Skeletal muscle tissue (tissue), 5 donors: ENCODE results near the gene ITGB3BP. TPM values are rescaled to one million over a fixed set of nuclear protein-coding genes. Genes with fewer than 3 reads are reported as not detected.

Experiments
- H3K27ac ChIP-seq: one replicate; pipeline ENCODE4 v1.7.0; 2013; ENCODE audit warnings: mild to moderate bottlenecking, low read depth, low read length, inconsistent platforms
- H3K27me3 ChIP-seq, 3 donors: one replicate each; pipeline ENCODE4 v1.7.0; 2013; ENCODE audit warnings: low read length in 3 of 3; ENCODE audit not compliant: control insufficient read depth in 3 of 3, insufficient read depth in 3 of 3
- H3K36me3 ChIP-seq, 3 donors: one replicate each; pipeline ENCODE4 v1.7.0; 2013; ENCODE audit warnings: low read length in 3 of 3; ENCODE audit not compliant: control insufficient read depth in 3 of 3, insufficient read depth in 3 of 3
- H3K4me1 ChIP-seq, 3 donors: one replicate each; pipeline ENCODE4 v1.7.0; 2013; ENCODE audit warnings: low read length in 3 of 3, mild to moderate bottlenecking in 3 of 3; ENCODE audit not compliant: control insufficient read depth in 3 of 3, insufficient read depth in 3 of 3
- H3K4me3 ChIP-seq, 3 donors: one replicate each; pipeline ENCODE4 v1.7.0; 2013; ENCODE audit warnings: low read length in 3 of 3
- H3K9ac ChIP-seq, 3 donors: one replicate each; pipeline ENCODE4 v1.7.0; 2013; ENCODE audit warnings: low read length in 3 of 3, mild to moderate bottlenecking in 3 of 3, moderate library complexity in 2 of 3, low read depth in 1 of 3
- H3K9me3 ChIP-seq, 3 donors: one replicate each; pipeline ENCODE4 v1.7.0; 2013; ENCODE audit warnings: low read length in 3 of 3; ENCODE audit not compliant: control insufficient read depth in 3 of 3
- small RNA-seq: library from RNA; depleted of rRNA; stranded (forward); fragments of <200 nt; gene quantifications from one replicate; pipeline ENCODE3, GENCODE V24; 2014
- total RNA-seq: library from RNA; depleted of rRNA; stranded (reverse); fragments of >200 nt; gene quantifications from one replicate; pipeline ENCODE4 v1.2.3, GENCODE V29; 2014
- donor health status: Osteomylitis.

Gene ITGB3BP
- total RNA-seq, 1 donor from 2014 or later: 14.1 TPM

DNA sequence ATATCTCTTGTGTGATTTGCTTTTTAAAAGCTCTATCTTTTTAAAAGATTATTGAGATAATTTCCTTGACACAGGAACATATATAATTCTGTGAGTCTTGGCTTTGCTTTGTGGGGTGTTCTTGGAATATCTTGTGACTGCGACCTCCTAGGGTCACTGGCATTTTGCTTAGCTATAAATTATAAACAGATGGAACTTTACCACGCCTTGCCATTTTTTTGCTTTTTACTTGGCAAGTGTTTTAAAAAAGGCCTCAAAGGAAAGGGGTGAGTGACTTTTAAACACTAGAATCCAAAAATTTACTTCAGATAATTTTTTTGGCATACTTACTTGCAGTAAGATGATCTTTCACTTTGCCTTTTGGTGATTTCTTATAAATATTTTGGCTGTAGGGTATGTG is 112.0 kb downstream of the ITGB3BP start:
- Histone ChIP-seq H3K4me3 (no peak overlapping the region), H3K27me3 (no peaks in the 10 kb centered on the region), H3K27ac (no peak overlapping the region), H3K9ac (no peak overlapping the region), H3K9me3 (no peaks in the 10 kb centered on the region), H3K36me3 (peaks cover 0 to 15% (median 4%) of the 10 kb centered on the region in 3 donors), H3K4me1 (no peaks in the 10 kb centered on the region)

DNA sequence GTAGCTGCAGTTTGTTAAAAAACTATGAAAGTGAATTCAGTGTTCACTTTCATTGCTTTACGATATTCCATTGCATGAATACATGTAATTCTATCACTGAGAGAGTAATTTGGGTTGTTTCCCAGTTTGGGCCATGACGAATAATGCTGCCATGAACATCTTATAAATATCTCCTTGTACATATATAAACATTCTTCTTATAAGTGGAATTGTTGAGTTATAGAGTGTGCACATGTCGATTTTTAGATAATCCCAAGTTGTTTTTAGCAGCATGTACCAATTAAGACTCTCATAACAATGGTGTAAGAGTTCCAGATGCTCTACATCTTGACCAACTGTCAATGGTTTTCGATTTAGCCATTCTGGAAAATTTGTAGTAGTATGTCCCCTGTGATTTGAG is 114.7 kb downstream of the ITGB3BP start:
- H3K9ac ChIP-seq: no peak overlapping the region
- no peak overlapping the region for H3K4me3 ChIP-seq
- H3K4me1 ChIP-seq: no peaks in the 10 kb centered on the region
- no peaks in the 10 kb centered on the region for H3K27me3 ChIP-seq
- no peaks in the 10 kb centered on the region for H3K9me3 ChIP-seq
- H3K36me3 ChIP-seq: peaks cover 0 to 21% (median 8%) of the 10 kb centered on the region in 3 donors
- H3K27ac ChIP-seq: no peak overlapping the region

DNA sequence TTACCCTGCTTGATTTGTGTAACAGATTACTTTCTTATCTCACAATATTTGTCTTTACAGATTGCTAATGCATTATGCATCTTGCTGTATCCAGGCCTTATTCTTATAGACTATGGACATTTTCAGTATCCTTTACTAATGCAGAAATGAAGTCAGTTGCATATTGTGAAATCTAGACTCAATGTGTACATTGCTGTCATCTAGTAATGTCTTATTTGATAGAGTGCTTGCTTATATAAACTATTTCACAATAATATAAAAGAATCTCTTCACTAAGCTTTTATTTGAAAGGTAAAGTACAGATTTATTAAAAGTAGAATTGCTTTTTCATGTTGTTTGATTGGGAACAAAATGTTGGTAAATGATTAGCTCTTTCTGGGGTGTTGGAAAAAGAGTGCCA is 116.0 kb downstream of the ITGB3BP start:
- no peaks in the 10 kb centered on the region for H3K4me1 ChIP-seq
- no peak overlapping the region for H3K9ac ChIP-seq
- no peak overlapping the region for H3K27ac ChIP-seq
- H3K4me3 ChIP-seq: no peak overlapping the region
- no peaks in the 10 kb centered on the region for H3K27me3 ChIP-seq
- H3K36me3 ChIP-seq: peaks cover 0 to 17% (median 5%) of the 10 kb centered on the region in 3 donors
- H3K9me3 ChIP-seq: no peaks in the 10 kb centered on the region

DNA sequence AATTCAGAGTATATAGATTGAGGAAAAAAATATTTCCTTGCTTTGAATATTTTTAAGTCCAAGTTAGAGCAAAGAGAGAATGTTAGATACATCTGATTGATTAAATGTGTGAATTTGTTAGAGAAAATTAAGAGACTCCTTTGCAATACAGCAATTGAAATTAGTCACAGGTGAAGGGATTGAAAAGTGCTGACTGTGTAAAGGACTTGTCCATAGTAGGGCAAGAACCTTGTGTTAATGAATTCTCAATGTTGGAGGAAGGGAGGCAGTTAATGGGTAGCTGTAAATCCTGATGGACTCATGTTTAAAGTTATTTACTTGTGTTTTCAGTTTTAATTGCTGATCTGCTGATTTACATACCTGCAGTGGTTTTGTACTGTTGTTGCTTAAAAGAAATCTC is 117.0 kb downstream of the ITGB3BP start:
- Histone ChIP-seq H3K4me3 (no peak overlapping the region), H3K4me1 (no peaks in the 10 kb centered on the region), H3K9ac (no peak overlapping the region), H3K36me3 (peaks cover 0 to 14% (median 5%) of the 10 kb centered on the region in 3 donors), H3K27me3 (no peaks in the 10 kb centered on the region), H3K9me3 (no peaks in the 10 kb centered on the region), H3K27ac (no peak overlapping the region)

DNA sequence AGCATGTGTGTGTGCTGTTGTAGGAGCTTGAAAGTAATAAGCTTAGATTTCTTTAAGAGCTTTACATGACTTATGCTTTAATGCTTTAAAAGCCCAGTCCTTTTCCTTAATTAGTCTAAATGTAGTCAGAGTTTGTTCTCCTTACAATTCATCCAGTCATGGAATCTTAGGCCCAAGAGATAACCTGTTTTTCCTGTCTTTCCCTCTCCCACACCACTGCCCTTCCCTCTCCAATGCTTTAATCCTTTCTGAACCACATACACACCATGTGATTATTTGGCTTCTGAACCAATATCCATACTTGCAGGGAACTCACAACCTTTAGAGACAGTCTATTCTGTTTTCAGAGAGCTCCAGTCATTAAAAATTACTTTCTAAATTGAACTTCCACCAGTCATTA is 118.0 kb downstream of the ITGB3BP start:
- Histone ChIP-seq H3K27ac (no peak overlapping the region), H3K4me3 (no peak overlapping the region), H3K4me1 (no peaks in the 10 kb centered on the region), H3K27me3 (no peaks in the 10 kb centered on the region), H3K9me3 (no peaks in the 10 kb centered on the region), H3K9ac (no peak overlapping the region), H3K36me3 (peaks cover 0 to 14% (median 5%) of the 10 kb centered on the region in 3 donors)

DNA sequence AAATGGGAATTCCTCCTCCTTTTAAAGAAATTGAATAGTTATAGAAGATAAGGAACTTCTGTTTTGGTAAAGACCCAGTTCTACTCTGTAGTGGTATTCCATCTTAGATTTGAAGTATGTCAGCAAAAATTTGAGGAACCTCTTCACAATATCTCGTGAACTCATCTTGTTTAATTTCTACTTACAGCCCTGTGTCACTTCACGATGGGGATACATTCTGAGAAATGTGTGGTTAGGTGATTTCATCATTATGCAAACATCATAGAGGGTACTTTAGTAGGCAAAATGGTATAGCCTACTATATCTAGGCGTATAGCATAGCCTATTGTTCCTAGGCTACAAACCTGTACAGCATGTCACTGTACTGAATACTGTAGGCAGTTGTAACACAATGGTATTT is 119.6 kb downstream of the ITGB3BP start:
- H3K4me1 ChIP-seq: no peaks in the 10 kb centered on the region
- H3K9me3 ChIP-seq: no peaks in the 10 kb centered on the region
- H3K27me3 ChIP-seq: no peaks in the 10 kb centered on the region
- H3K36me3 ChIP-seq: peaks cover 0 to 14% (median 6%) of the 10 kb centered on the region in 3 donors
- H3K27ac ChIP-seq: no peak overlapping the region
- H3K4me3 ChIP-seq: no peak overlapping the region
- no peak overlapping the region for H3K9ac ChIP-seq

DNA sequence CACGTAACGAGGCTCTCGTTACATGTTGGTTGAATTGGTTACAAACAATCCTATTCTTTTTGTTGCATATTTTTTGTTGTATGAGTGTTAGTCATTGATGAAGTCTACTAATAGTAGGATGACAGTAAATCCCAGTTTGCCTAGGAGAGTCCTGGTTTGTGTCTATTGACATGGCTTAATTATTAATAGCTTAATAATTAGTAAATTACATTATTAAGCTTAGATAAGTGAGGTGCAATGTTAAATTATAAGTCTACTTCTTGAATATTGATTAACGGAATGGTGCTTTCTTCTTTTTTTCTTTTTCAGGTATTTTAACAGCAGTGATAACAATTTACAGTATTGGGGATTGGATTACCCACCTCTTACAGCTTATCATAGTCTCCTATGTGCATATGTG is 121.1 kb downstream of the ITGB3BP start:
- no peaks in the 10 kb centered on the region for H3K4me1 ChIP-seq
- no peaks in the 10 kb centered on the region for H3K27me3 ChIP-seq
- H3K4me3 ChIP-seq: no peak overlapping the region
- H3K27ac ChIP-seq: no peak overlapping the region
- H3K9me3 ChIP-seq: no peaks in the 10 kb centered on the region
- peaks cover 0 to 14% (median 12%) of the 10 kb centered on the region in 3 donors for H3K36me3 ChIP-seq
- no peak overlapping the region for H3K9ac ChIP-seq

Small RNA genes within 50 kb of the gene (small RNA-seq; reads per million reads assigned to genes)
- not detected for gene RF02105
- gene RF02106: not detected
- gene RF02107: not detected
- gene RF02108: not detected
- gene RF02109: not detected
- gene RF02110: not detected
- gene RN7SL488P: not detected
- gene RNU7-123P: not detected

Other genes with a start within 250 kb of the ITGB3BP start
- gene FOXD3, start 200.7 kb downstream of the ITGB3BP start, total RNA-seq: 5.2 TPM
- 43.3 TPM for gene ALG6, start 155.6 kb downstream of the ITGB3BP start, total RNA-seq
- 4.7 TPM for gene EFCAB7, start 300 bp upstream of the ITGB3BP start, total RNA-seq
- gene PGM1, start 70.2 kb upstream of the ITGB3BP start, total RNA-seq: 144 TPM